Skeletal muscle cell (primary cell): ENCODE results near the gene ST8SIA2.
A peak's percentile ranks its signal among the peaks of the same experiment; 100 is the strongest.

Experiments
- DNase-seq: peaks from one replicate; pipeline ENCODE4 v3.0.0-alpha.2; 2010; ENCODE audit warnings: low read depth
- H3K4me3 ChIP-seq: 2 replicates; pipeline ENCODE4 v1.5.1; 2011; ENCODE audit warnings: low read depth, mild to moderate bottlenecking, control low read depth, low read length, moderate library complexity

Gene ST8SIA2

DNA sequence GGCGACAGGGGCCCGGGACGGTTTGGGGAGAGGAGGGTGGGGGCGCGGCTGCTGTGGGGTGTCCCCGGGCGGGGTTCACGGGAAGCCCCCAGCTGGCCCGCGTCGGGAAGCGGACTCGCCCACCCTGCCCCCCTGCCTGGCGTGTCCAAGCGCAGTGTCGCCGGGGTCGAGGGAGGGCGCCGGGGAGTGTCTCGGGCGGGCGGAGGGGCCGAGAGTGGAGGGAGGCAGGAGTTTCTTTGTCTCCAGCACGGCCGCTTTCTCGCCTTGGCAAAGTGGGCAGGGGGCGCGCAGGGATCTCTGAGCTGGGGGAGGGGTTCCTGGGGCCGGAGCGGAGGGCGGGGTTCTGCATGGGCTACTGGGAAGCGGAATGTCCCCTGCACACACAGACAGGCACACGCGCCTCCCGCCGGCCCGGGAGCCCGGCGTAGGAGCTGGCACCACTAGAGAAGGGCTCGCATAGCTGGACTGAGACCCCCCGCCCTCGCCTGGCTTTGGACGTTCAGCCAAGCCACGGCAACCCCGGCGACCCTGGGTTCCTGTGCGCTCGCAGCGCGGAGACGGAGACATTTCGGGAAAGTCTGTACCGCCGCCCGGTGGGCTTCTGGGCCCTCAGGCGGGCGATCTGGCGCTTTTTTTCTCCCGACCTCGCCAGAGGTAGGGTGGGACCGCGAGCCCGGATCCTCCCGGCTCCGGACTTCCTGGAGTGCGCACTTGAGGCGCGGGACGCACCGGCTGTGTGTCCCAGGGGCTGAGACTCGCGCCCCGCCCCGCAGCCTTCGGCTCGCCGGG, 822 bp downstream of the ST8SIA2 start:
- DNase-seq: no peak
- H3K4me3 ChIP-seq: peak overlapping the region; percentile 53

DNA sequence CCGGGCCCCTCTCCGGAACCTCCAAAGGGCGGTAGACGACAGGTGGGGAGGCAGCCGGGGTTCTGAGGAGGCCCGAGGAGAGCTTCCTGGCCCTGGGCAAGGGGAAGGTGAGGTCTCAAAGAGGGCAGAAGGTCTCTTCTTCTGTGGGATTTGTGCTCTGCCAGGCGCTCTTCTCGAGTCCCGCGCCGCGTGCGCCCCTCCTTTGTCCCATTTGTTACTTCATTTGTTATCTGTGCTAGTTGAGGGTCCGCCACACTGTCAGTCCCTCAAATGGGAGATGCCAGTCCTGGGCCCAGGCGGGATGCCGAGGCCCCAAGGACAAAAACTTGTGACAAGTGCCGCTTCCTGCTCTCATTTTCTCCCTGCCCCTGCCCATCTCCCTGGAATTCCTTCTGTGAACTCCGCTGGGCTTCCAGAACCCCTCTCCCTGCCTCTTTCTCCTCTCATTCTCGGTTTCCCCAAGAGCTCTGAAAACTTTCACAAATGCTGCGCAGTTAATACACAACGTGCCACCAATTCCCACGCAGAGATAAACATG, 1.5 kb downstream of the ST8SIA2 start:
- DNase-seq: no peak
- peak overlapping the region; percentile 53 for H3K4me3 ChIP-seq

DNA sequence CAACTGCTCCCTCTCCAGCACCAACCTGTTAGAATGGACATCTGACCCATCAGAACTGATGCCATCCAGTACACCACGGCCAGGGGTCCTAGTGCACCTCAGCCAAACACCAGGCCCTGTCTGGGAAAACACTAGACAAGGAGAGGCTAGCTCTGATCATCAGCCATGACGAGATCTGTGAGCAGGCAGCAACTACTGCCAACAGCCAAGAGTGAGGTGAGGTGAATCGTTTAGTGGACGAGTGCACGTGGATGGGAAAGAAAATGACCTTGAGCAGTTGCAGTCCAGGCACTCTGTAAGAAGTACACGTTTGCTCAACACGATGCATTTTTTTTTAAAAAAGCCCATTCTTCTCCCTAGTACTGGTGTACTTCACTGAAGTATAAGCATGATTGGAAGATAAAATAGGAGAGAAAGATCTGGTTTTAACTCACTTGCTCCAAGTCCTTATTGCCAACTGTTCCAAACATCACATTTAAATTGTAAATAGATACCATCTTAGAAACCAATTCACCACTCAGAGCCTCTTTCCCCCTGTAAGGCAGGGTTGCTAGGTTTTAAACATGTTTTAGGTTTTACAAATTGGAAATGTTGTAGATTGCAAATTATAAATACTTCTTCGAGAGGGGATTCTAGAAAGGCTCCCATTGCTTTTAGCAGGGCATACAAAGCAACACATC, 5.7 kb downstream of the ST8SIA2 start:
- H3K4me3 ChIP-seq: no peak overlapping the region
- DNase-seq: no peak

DNA sequence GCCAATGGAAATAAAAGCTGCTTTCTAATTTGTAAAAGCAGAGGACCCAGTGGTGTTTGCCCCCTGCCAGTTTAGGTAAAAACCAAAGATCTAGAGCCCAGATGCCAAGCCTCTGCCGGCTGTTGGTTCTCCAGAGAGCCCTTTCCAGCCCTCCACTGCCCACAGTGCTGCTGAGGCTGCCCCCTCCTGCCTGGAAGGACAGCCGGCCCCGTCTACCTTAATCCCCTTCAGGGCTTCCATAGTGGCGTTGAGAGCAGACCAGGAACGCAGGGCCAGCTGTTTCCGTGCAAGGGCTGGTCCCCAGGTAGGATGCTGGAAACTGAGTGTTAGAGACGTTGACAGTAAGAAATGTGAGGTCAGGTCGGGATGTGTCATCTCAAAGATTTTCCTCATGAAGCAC, 6.9 kb downstream of the ST8SIA2 start:
- H3K4me3 ChIP-seq: no peak overlapping the region
- no peak for DNase-seq

- no peak overlapping the region for H3K4me3 ChIP-seq
- no peak for DNase-seq
Observed at GRCh38 chr15:92400980-92401787, 7.5 kb downstream of the ST8SIA2 start.

- no peak overlapping the region for H3K4me3 ChIP-seq
- no peak for DNase-seq
Observed at GRCh38 chr15:92402751-92403150, 9.1 kb downstream of the ST8SIA2 start.

DNA sequence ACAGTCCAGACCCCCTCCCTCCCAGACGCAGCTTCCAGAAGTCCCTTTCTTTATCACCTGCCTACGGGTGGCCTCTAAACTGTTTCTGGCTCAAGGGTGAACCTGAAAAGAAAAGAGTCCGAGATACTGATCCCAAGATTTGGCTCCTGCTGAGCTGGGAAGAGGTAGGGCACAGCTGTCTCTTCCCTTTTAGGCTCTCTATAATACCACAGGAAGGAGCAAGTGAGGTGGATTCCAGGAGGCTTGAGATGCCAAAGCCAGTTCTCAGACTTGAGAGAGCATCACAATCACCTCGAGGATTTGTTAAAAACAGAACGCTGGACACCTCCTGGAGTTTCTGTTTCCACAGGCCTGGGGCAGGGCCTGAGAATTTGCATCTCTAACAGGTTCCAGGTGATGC, 12.3 kb downstream of the ST8SIA2 start:
- no peak overlapping the region for H3K4me3 ChIP-seq
- no peak for DNase-seq

- H3K4me3 ChIP-seq: no peak overlapping the region
- no peak for DNase-seq
Observed at GRCh38 chr15:92407321-92407720, 13.6 kb downstream of the ST8SIA2 start.

DNA sequence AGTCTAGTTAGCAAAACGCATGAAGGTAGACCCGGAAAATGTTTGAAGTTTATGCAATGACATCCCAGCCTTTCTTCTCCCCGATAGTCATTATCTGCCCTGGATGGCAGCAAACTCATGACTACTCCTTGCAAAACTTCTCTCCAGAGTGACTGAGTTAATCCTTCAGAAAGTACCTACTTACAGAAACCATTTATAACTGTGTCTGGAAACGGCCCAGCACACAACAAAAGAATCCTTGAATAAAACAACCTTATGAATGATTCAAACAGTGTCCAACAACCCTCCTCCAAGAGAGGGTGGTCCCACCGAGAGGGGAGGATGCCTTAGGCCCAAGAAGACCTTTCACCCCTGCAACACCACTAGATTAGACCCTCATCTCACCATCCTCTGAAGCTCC, 14.2 kb downstream of the ST8SIA2 start:
- no peak for DNase-seq
- no peak overlapping the region for H3K4me3 ChIP-seq

GRCh38 chr15:92409006-92409405, 15.3 kb downstream of the ST8SIA2 start:
- H3K4me3 ChIP-seq: no peak overlapping the region
- DNase-seq: no peak

GRCh38 chr15:92409521-92409920, 15.8 kb downstream of the ST8SIA2 start:
- H3K4me3 ChIP-seq: no peak overlapping the region
- DNase-seq: no peak

DNA sequence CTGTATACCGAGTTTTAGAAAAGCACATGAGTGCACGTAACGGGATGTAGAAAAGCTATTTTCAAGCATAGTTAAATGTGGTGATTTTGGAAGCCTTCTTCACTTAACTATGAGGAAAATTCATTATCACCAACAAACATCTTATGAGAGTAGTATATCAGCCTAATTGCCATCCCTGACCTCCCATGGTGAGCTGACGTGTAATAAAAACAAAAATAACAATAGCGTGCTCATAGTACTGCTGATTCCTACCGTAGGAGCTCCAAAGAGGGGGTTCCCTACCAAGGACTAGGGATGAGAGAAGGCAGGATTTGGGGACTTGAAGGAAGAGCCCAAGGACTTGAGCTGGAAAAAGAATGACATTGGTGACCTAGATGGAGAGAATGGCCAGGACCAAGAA, 16.9 kb downstream of the ST8SIA2 start:
- no peak for DNase-seq
- no peak overlapping the region for H3K4me3 ChIP-seq

DNA sequence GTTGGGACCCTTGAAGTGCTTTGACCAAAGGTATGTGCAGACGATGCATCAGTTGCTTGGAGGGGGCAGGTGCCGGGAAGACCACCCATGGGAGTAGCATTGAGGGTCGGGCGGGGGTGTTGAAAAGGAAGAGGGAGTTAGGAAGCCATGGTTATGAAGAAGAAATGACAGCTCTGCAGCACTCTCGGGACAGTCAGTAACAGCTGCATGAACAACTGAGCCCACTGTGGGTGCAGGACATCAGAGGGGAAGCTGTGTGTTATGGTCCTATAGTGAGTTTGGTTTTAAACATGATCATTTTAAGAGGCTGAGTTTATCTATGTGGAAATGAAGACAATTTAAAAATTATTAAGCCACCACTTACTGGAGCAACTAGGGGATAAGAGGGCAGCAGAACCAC, 17.6 kb downstream of the ST8SIA2 start:
- DNase-seq: no peak
- no peak overlapping the region for H3K4me3 ChIP-seq

DNA sequence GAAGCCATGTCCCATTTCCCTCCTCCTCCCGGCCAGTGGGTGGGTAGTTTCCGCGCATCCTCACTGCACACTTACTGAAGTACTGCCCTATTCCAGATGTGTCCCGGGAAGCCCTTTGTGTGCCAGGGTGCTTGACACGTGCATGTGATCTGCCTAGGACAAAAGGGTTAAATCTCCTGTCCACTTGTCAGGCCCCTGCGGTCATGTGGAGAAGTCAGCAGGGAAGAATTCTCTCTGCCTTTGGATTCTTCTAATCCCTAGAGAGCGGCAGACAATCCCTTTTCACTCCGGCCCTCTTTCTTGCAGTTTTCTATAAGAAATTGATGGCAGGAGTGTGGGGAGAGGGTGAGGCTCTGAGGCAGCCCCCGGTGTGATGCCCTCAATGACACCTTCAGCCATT, 19.8 kb downstream of the ST8SIA2 start:
- no peak for DNase-seq
- H3K4me3 ChIP-seq: no peak overlapping the region

DNA sequence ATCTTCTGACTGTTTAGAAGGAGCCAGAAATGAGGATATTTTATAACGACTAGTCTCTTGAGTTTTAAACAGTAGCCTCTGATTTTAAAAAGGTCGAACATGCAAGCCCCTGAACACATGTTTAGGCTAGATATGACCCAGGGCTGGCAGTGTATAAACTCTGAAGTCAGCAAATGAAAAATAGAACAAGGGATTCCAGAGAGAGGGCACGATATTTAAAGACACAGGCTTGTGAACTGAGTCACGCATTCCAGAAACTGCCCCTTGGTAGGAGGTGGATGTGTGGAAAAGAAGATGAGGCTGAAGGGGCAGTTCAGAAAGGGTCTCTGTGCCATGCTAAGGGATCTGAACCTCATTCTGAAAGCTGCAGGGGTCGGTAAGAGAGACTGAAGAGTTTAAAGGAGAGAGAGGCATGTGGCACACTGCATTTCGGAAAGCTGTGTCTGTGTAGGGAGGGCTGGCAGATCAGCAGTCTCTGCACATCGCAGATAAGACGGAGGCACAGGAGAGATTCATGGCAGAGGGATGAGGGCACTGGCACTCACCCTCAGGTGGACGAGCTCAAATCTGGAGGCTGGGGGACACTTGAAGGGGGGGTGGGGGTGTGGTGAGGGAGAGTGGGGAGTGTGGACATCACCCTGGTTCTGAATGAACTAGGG, 22.1 kb downstream of the ST8SIA2 start:
- DNase-seq: no peak
- H3K4me3 ChIP-seq: no peak overlapping the region

DNA sequence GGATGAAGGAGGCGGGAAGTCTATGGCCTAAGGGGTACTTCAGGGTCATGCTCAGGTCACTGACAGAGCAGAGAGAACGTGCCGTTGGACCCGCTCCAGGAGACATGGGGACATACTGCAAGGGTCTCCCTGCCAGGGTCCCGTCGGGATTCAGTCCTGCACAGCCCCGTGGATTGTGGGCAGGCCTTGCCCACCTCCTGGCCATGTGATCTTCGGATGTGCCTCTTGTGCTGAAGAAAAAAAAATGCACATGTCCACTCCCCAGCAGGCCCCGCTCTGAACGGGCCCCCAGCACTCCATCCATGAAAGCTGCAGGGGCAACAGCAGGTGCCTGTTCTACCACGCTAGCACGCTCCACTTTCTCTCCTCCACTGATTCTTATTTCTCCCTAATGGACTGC, 22.9 kb downstream of the ST8SIA2 start:
- no peak for DNase-seq
- no peak overlapping the region for H3K4me3 ChIP-seq

- no peak overlapping the region for H3K4me3 ChIP-seq
- DNase-seq: no peak
Observed at GRCh38 chr15:92417716-92418115, 24.0 kb downstream of the ST8SIA2 start.

DNA sequence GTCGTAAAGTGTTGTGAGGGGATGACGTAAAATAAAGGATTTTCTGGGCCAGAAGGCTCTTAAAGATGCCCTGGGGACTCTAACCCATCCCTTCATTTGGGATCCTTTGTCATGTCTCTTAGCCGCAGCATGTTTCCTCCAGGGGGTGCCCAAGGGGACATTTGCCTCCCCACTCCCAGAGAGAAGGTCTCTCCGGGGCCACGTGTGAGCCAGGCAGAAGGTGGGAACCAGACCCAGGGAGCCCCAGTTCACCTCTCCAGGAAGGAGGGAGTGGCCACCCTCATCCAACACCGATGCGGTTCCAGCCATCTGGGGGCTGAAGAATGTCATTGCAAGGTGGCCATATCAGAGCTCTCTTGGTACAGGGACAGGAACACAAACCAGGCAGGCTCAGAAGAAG, 25.2 kb downstream of the ST8SIA2 start:
- no peak for DNase-seq
- no peak overlapping the region for H3K4me3 ChIP-seq

DNA sequence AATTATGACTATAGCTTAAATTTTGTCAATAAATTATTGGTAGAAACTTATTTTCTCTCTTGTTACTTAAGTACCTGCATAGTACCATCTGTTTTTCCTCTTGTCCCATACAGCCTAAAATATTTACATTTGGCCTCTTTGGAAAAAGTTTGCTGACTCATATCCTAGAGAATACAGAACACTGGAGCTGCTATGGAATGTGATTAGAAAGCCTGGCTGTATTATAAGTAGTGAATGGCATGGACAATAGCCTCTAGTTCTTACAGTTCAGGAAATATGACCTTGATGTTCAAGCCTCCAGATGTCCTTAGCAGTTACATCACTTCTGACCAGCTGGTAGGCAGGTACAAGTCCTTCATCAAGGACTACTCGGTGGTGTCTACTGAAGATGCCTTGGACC, 28.3 kb downstream of the ST8SIA2 start:
- H3K4me3 ChIP-seq: no peak overlapping the region
- no peak for DNase-seq
